Prostate gland (tissue), 2 donors: ENCODE measurements around the gene GABRB2. TPM values are rescaled to one million over a fixed set of nuclear protein-coding genes. Genes with fewer than 3 reads are reported as not detected.

ENCODE experiments used
- DNase-seq: peaks from one replicate; pipeline ENCODE4 v3.0.0-alpha.2; 2019; ENCODE audit warnings: low spot score
- H3K27ac ChIP-seq, 2 donors: fragments of 200-600 bp; sonication (generic); 2 replicates each; pipeline ENCODE4 v1.5.1; 2017 to 2019
- H3K27me3 ChIP-seq: fragments of 200-600 bp; sonication (generic); replicated peaks from 2 replicates; pipeline ENCODE4 v1.5.1; 2019; ENCODE audit not compliant: insufficient read depth
- H3K36me3 ChIP-seq, 2 donors: fragments of 200-600 bp; sonication (generic); 1 replicate in 1 of 2; 2 replicates in 1 of 2; pipeline versions ENCODE4 v1.5.1 to v1.8.1; 2017 to 2019
- H3K4me1 ChIP-seq: fragments of 200-600 bp; sonication (generic); replicated peaks from 2 replicates; pipeline ENCODE4 v1.5.1; 2019
- H3K4me3 ChIP-seq, 2 donors: fragments of 200-600 bp; sonication (generic); 2 replicates each; pipeline ENCODE4 v1.5.1; 2017 to 2019
- H3K9me3 ChIP-seq: fragments of 200-600 bp; sonication (generic); 2 replicates; pipeline ENCODE4 v1.5.1; 2017
- CTCF ChIP-seq, 4 experiments: fragments of 200-600 bp in 2 of 4; fragments of 450-650 bp in 2 of 4; sonication (generic) in 2 of 4; IDR thresholded peaks; 1 replicate in 3 of 4; 2 replicates in 1 of 4; pipeline ENCODE4 v1.5.1; 2016 to 2019; ENCODE audit warnings: antibody characterized with exemption in 4 of 4, mild to moderate bottlenecking in 2 of 4, moderate library complexity in 2 of 4
- POLR2A ChIP-seq: fragments of 450-650 bp; IDR thresholded peaks from one replicate; pipeline ENCODE4 v1.6.1; 2016; ENCODE audit warnings: antibody characterized with exemption, mild to moderate bottlenecking
- POLR2AphosphoS5 ChIP-seq: sonication (generic); formaldehyde crosslinking; IDR thresholded peaks from one replicate; pipeline ENCODE4 v1.6.1; 2017; ENCODE audit warnings: antibody characterized with exemption
- WGBS: methylation state at CpG from one replicate; pipeline ENCODE4 v1.1.5; 2018; 5-methylcytosine and 5-hydroxymethylcytosine counted together
- intact Hi-C: fragments of 100-400 bp; cut with DNase I; formaldehyde crosslinking; loops from one replicate; pipeline ENCODE4 v1.14.2; 2022
- total RNA-seq, 2 donors: library from RNA; depleted of rRNA; stranded (reverse); fragments of >200 nt; gene quantifications; one replicate each; pipeline ENCODE4 v1.1.0, GENCODE V29; 2016

The GABRB2 gene
- total RNA-seq, 2 donors from 2014 or later = 1.1 TPM; not detected in 1

GRCh38 chr5:161342886-161343285 lies 203.6 kb downstream of the GABRB2 start:
- H3K27me3 ChIP-seq = no peaks in the 10 kb centered on the region
- H3K27ac ChIP-seq = no peak overlapping the region
- no peak for TF ChIP-seq POLR2A
- TF ChIP-seq CTCF (IDR thresholded peaks at IDR 0.05) = no peak
- TF ChIP-seq POLR2AphosphoS5 = no peak
- no peaks in the 10 kb centered on the region for H3K9me3 ChIP-seq
- no peak for DNase-seq
- H3K36me3 ChIP-seq = no peaks in the 10 kb centered on the region
- 77% methylated on average over 5 of the region's 5 CpGs for WGBS
- intact Hi-C loops = no loop called here
- H3K4me1 ChIP-seq = no peaks in the 10 kb centered on the region
- H3K4me3 ChIP-seq = no peak overlapping the region

GRCh38 chr5:161340012-161340411 lies 206.5 kb downstream of the GABRB2 start:
- Histone ChIP-seq H3K4me3 (no peak overlapping the region), H3K36me3 (no peaks in the 10 kb centered on the region), H3K27ac (no peak overlapping the region), H3K9me3 (no peaks in the 10 kb centered on the region), H3K27me3 (no peaks in the 10 kb centered on the region), H3K4me1 (no peaks in the 10 kb centered on the region)
- intact Hi-C loops = no loop called here
- no peak for DNase-seq
- TF ChIP-seq POLR2A (no peak), CTCF (IDR thresholded peaks at IDR 0.05) (no peak), POLR2AphosphoS5 (no peak)
- 56% methylated on average over 3 of the region's 3 CpGs for WGBS

GRCh38 chr5:161333194-161333880 lies 213.2 kb downstream of the GABRB2 start:
- Histone ChIP-seq H3K27me3 (no peaks in the 10 kb centered on the region), H3K4me3 (no peak overlapping the region), H3K36me3 (no peaks in the 10 kb centered on the region), H3K9me3 (no peaks in the 10 kb centered on the region), H3K27ac (no peak overlapping the region), H3K4me1 (no peaks in the 10 kb centered on the region)
- no peak for DNase-seq
- WGBS = 82% methylated on average over 3 of the region's 3 CpGs
- TF ChIP-seq POLR2AphosphoS5 (no peak), POLR2A (no peak), CTCF (IDR thresholded peaks at IDR 0.05) (no peak)
- intact Hi-C loops = no loop called here

- Histone ChIP-seq H3K27me3 (no peaks in the 10 kb centered on the region), H3K4me3 (no peak overlapping the region), H3K9me3 (no peaks in the 10 kb centered on the region), H3K27ac (no peak overlapping the region), H3K4me1 (no peaks in the 10 kb centered on the region), H3K36me3 (no peaks in the 10 kb centered on the region)
- TF ChIP-seq POLR2AphosphoS5 (no peak), POLR2A (no peak), CTCF (IDR thresholded peaks at IDR 0.05) (no peak)
- WGBS = 95% methylated on average over 3 of the region's 3 CpGs
- no peak for DNase-seq
- intact Hi-C loops = no loop called here
Observed at GRCh38 chr5:161332343-161332742, 214.2 kb downstream of the GABRB2 start.

DNA sequence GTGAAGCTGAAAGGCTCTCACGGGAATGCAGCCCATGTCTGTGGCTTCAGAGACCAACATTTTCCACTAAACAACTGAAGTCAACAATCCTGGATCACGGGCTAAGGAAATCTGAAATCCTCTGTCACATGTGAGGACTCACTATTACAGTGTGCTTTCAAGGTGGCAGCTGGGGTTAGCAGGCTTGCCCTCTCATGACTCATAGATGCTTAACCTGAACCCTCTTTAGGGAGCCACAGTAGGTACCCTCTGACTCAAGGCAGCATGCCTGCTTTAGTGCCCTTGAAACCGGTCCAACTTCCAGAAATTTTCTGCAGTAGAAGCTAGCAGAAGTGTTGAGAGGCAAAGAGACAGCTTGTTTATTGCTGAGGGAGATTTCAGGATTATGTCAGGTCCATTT lies 232.5 kb downstream of the GABRB2 start:
- Histone ChIP-seq H3K4me3 (no peak overlapping the region), H3K27me3 (no peaks in the 10 kb centered on the region), H3K36me3 (no peaks in the 10 kb centered on the region), H3K9me3 (no peaks in the 10 kb centered on the region), H3K27ac (no peak overlapping the region), H3K4me1 (no peaks in the 10 kb centered on the region)
- intact Hi-C loops = no loop called here
- DNase-seq = no peak
- 52% methylated on average over 3 of the region's 3 CpGs for WGBS
- TF ChIP-seq POLR2A (no peak), POLR2AphosphoS5 (no peak), CTCF (IDR thresholded peaks at IDR 0.05) (no peak)
